HG03342 (cell line): Measurements from ENCODE around the gene OTOP3.
"Not testable (repeated sequence)": the region's sequence is repeated elsewhere in the genome, so short reads cannot be mapped to it uniquely, and the experiment has no call there.

Experiments
- ATAC-seq: cut with Tn5 transposase; IDR thresholded peaks from one replicate; pipeline ENCODE4 v1.9.1; 2021; ENCODE audit warnings: mild to moderate bottlenecking, moderate library complexity; ENCODE audit not compliant: unreplicated experiment

Gene OTOP3

DNA sequence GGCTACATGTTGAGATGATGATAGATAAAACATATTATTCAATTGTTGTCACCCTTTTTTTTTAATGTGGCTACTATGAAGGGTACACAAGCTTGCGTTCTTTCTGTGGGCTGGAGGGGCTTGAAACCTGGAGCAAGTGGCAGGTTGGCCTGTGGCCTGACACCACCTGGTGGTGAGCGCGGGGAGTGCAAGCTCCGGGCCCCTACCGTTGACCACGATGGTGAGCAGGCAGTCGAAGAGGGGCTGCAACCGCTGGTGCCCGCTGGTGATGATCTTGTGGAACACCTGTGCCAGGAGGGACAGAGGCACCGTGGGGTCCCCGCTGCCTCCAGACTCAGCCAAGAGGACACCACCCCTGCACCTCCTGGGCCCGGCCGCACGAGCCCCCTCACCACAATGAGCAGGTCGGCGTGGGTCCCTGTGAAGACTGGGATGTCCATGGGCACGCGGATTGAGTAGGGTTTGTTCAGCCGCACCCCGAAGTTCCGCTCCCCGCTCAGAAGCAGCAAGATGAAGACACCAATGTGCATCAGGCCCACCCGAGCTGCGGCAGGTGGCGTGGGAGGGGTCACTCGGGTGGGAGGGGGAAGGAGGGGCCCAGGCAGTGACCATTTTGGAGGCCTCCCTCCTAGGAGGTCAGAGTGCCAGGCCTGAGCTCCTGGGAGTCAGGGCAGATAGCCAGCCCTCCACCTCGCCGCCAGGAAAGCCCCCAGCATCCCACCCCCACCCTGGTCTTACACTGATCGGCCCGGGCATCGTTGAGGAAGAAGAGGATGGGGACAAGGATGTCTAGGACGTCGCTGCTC is 22.4 kb downstream of the OTOP3 start:
- ATAC-seq: no peak

DNA sequence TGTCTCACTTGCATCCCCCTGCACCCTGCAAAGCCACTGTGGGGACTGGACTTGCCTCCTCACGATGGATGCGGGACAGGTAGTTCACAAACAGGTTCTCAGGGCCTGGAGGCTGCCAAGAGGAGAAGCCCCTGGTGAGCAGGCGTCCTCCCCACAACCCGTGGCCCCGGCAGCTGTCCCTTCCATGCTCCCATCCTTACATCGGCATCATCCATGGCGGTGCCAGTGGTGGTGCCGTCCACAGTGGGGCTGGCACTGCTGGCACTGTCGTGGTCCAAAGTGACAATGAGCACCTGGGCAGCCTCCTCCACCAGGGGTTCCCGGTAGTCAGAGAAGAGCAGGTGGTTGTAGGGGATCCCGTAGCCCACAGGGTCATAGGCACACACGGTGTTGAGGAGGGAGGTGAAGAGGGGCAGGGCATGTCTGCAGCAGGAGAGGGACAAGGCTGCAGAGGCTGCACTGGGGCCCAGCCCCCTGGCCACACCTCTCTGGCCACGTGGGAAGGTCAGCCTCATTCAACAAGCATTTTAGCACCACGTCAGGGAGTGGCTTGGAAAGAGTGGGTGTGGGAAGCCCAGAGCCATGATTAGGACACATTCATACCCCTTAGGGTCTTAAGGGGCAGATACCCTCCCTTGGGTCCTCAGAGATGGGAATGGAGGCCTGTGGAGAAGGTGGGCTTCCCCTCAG is 24.3 kb downstream of the OTOP3 start:
- no peak for ATAC-seq

DNA sequence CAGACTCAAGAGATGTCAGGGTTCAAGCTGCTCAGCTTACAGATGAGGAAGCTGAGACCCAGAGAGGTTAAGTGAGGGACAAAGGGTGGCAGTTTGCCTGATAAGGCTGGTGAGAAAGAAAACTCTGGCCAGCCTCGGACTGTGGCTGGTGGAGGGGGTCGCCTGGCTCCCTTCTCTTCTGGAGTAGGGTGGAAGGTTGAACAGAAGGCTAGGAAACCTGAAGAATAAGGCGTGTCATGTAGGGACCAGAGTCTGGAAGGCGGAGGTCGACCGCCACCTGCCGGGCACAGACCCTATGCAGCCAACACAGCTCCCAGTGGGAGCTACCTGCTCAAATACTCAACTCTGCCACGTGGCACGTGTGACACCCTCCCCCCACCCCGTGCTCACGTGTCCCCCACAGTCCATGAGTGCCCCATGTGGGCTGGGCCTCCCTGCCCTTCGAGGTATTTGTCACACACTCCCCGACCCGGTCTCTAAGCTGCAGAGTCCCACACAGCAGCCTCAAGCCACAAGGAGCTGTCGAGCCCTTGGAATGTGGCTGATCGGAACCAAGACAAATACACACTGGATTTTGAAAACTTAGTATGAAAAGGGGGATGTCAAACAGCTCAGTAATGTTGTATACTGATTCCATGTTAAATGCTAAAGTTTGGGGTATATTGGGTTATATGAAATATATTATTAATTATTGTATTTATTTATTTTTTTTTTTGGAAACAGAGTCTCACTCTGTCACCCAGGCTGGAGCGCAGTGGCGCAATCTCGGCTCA is 25.1 kb downstream of the OTOP3 start:
- no peak for ATAC-seq

DNA sequence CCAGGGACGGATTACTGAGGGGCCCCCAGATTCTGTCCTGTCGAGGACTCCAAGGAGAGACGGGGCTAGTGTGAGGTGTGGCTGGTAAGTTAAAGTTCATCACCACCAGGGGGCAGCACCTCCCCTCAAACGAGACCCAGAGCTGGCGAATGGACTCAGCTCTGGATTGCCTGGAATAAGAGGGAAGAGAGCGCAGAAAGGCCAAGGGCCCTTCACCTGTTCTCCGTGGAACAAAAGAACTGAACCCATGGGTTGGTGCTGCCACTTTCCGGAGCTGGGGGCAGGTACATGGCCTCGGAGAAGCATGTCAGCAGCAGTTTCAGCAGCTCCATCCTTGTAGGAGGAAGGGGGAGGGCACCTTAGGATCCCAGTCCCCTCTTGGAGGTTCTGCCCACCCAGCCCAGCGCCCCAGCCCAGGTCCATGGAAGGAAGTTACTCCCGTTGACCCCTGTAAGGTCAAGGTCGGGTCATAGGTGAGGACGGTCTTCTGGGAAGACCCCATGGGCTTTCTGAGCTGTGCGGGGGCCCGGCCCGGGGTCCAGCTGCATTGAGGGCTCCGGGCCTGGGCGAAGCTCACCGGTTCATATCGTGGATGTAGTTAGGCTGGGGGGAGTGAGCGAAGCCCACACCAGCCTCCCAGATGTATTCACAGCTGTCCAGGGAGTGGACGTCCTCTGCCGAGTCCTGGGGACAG is 26.1 kb downstream of the OTOP3 start:
- no peak for ATAC-seq

DNA sequence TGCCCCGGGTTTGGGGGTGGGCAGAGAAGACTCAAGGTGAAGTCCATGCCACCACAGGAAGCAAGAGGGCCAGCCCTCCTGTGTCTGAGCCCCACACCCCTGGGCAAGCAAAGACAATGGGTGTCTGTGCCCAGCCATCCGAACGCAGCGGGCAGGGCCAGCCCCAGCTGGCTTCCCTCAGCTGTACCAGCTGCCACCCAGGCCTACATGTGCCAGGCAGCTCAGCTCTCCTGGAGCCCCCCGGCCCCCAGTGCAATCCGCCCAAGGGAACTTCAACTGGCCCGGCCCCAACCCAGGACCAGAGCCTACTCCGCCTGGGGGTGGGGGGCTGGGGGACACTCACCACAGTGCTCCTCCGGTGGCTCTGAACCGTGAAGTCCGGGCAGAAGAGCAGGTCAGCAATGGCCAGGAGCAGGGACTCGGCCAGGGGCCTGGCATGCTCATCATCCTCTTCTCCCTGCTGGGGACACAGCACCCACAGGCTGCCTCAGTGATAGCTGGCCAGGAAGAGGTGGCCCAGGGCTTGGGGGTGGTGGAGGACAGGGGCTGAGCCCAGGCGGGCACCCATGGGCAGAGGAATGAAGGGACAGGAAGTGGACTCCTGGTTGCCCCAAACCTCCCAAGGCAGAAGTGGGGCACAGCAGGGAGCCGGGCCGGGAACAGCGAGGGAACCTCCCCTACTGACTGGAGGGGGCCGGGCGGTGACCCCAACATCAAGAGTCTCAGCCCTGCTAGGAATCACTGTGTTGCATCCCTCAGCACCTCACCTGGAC is 27.1 kb downstream of the OTOP3 start:
- no peak for ATAC-seq

DNA sequence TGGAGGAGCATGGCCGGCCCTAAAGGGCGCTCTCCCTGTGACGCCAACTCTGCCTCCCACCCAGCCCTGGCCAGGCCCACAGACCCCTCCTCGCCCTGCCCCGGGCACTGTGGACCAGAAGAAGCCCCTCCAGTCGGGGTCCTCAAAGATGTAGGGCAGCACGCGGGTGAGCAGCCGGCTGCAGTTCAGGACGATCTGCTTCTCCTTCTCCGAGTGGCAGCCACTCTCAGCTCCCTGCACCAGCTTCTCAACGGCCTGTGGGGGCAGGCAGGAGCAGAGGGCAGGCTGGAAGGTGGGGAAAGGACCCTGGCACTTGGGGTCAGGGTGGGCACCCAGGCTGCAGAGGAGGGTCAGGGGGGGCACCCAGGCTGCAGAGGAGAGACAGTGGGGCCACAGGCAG is 28.0 kb downstream of the OTOP3 start:
- no peak for ATAC-seq

DNA sequence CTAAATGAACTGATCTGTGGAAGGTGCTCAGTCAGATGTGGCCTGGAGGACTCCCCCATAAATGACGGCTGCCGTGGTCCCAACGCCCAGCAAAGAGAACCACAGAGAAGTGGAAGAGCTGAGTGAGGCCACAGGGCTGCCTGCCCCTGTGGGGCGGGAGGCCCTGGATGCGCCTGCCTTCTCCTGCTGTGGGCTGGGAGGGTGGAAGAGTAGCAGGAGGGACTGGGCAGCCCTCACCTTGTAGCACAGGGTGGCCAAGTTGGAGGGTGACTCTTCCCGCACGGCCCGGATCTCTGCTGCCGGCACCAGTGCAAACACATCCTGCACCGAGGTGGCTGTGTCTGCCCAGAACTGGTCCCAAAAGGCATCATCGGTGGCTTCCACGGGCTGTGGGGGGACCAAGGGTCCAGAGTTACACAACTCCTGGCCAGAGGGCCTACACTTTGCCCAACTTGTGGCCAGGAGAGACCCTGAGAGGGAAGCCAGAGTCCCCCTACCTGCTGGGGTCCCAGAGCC is 28.6 kb downstream of the OTOP3 start:
- ATAC-seq: no peak

DNA sequence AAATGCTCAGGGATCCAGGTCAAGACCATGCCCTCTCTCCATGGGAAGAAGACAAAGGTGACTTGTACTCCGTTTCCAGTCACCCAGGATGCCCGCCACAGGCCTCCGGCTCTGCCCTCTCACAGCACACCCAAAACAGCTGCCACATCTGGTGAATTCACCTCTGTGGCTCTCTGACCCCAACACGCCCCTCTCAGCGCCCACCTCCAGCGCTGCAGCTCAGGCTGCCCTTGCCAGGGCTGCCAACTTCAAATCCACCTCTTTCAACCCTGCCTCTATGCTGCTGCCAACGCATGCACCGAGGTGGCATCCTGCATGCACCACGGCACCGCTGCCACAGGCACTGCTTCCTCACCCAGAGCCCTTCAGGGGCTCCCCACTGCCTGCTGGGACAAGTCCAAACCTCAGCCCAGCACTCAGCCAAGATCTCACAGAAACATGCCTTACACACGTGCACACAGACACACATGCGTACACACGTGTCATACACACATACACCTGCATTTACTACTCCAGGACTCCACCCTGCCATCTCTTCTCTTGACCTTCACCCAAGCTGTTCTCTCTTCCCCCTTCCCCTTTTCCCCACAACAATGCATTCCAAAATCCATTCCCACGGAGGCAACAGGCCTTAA is 29.4 kb downstream of the OTOP3 start:
- ATAC-seq: no peak

DNA sequence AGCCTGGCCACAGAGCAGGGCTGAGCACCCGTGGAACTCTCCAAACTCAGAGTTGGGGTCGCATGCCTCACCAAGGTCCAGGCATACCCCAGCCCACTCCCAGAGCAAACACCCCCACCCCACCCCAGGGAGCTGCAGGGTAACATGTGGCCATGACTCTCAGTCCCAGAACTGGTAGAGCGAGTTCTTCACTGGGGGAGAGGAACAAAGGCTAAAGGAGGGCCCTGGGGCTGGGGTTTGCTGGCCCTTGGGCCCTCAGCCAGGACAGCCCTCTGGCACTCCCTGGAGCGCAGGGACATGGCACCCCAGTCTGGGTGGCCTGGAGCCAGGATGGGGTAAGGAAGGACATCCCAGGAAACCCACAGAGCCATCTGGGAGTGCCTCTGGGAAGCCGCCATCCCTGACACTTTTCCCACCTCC is 32.7 kb downstream of the OTOP3 start:
- no peak for ATAC-seq

DNA sequence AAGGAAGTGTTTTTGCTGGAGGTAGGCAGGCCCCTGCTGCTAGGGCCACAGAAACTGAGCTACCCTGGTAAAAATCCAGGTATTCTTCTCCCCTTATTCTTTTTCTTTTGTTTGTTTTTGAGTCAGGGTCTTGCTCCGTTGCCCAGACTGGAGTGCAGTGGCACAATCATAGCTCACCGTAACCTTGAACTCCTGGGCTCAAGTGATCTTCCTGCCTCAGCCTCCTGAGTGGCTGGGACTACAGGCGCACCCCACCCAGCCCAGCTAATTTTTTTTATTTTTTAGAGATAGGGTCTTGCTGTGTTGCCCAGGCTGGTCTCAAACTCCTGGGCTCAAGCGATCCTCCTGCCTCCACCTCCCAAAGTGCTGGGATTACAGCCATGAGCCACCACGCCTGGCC is 33.8 kb downstream of the OTOP3 start:
- not testable (repeated sequence) for ATAC-seq

DNA sequence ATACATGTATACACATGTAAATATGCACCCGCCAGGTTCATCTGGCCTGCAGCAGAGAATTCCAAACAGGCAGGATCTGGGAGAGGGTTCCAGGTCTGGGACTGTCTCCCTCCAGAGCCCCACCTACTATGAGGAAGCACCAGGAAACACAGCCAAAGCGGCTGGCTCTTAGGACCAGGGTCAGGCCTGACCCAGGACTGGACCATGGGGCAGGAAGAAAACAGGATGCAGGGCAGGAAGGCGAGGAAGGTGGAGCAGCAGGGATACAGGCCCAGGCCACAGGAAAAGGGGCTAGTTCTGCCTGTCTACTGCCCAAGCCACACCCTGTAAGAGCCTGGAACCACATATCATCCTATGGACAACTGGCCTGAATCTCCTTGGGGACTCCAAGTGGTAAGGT is 34.7 kb downstream of the OTOP3 start:
- no peak for ATAC-seq

DNA sequence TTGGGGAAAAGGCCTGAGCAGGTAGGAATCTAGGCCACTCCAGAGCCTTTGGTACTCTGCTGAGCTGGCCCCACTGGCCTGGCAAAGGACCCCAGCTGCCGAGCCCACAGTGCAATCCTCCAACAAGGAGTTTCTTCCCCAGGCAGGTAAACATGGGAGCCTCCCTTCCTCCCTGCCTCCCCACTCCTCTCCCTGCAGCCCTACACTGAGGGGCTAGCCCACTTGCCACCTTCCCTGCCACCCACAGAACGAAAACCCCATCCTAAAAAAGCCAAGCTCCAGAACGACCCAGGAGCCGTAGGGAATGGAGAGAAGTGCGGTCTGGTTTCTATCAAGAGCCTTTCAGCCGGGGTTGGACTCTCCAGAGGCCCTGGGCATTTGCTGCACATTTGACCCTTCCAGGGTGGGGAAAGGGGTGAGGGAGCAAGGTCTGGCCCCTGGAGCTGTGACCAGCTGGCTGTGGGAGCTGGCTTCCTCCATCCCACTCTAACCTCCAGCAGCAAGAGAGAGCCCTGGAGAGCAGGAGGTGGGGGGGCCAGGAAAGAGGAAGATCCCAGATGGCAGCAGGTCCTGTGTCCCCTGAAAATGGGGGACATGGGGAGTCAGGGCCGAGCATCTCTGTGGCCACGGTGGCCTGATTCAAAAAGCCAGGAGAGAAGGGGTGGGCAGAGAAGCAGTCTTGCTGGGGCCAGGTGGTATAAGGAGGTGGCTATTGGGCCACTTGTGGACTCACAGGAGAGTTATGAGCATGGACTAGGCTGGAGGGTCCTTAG is 35.6 kb downstream of the OTOP3 start:
- no peak for ATAC-seq

DNA sequence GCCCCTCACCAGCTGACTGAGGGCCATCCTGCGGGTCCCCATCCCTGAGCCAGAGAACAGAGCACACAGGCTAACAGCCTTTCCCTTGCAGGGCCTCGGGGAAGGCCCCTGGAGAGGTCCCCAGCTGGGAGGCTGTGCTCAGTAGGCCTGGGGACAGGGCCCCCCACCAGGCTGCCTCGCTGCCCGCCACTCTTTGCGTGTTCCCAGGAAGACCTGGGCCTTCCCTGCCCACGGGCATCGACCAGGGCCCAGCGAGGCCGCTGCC is 36.1 kb downstream of the OTOP3 start:
- no peak for ATAC-seq

DNA sequence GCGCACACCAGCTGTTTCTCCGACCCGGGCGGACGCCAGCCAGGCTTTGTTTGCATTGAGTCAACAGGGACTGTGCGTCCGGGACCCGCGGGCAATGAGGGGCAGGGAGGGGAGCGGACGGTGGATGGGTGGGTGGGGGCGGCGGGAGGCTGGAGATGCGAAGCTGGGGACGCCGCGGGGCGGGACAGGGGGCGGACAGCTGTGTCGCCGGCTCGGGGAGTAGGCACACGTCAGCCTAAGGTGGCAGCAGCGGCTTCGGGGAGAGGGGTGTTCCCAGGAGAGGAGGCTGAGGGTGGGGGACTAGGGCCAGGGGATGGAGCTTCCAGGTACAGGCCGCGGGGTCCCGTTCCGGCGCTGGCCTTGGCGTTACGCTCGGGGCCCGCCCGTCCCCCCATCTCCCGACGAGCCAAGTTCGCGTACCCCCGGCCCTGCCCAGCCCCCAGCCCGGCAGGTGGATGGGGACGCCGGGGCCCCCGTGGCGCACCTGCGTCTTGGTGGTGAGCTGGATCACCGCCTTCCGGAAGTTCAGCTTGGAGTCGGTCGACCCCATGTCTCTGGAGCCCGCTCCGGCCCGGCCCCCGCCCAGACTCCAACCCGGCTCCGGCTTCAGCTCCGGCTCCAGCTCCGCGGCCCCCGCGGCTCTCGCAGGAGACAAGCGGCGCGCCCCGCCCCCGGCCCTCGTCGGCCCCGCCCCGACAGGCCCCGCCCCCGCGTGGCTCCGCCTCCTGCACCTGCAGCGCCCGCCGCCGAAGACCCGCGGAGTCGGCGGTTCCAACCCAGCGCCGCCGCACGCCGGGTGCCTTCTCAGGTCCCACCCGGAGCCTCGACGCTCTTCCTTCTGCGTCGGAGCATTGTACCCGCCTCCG is 36.6 kb downstream of the OTOP3 start, which contains the start of gene HID1:
Gene HID1 (minus strand): TSS at position 653 of the 866 bp plus-strand sequence. CDS start 103 bp downstream, at position 550.
- ATAC-seq: no peak

DNA sequence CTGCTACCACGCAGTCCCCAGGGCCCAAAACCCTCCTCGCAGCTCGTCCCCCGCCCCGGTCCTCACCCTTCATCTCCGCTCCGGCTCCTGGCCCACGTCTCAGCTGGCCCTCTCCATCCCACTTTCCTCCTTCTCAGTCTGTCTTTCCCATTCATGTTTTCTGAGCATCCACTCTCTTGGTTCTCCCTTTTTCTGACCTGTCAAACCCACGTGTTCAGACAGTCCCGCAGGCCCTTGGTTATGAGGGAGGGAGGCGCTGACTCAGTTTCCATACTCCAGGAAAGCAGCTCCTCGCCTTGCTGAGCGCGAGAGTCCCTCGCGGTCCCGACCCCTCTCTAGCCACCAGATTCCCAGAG is 37.3 kb downstream of the OTOP3 start:
- ATAC-seq: no peak

DNA sequence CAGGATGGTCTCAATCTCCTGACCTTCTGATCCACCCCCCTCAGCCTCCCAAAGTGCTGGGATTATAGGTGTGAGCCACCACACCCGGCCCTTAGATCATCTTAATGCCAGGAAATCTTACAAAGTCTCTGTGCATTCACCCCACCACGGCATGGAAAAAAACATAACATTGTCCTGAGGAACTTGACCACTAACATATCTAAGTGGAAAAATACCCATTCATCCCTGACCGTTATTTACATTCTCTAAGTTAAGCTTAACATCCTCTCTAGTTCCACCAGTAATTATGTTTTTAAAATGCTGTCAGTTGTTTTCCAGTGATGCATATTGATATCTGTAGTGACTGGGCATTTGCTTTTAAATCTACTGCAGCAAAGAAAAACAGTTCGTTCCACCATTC is 40.2 kb downstream of the OTOP3 start:
- no peak for ATAC-seq

DNA sequence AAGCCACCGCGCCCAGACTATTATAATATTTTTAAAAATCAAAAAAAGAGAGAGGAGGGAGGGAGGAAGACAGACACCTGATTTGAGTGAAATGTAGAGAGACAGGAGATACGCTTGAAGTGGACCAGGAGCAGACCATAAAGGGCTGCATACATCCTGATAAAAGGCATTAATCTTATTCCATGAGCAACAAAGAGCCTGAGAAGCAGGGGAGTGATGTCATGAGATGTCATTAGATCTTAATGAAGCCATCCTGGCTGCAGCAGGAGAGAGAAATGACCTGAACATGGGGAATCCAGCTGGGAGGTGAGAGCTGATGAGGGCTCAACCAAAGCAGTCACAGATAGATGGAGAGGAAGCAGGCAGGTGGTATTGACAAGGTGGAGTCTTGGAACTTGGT is 42.1 kb downstream of the OTOP3 start:
- no peak for ATAC-seq

DNA sequence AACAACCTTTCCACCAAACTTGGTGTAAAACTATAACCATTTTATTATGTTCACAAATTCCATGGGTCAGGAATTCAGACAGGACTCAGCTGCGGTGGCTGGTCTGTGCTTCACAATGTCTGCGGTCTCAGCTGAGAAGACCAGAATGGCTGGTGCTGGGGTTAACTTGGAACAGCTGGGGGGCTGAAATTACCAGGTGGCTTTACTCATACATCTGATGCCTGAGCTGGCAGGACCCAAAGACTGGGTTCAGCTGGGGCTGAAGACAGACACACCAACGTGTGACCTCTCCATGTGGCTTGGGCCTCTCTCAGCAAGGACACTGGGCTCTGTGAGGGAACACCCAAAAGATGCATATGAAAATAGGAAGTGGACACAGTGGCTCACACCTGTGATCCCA is 42.5 kb downstream of the OTOP3 start:
- no peak for ATAC-seq
